Measurements from ENCODE around the gene RAVER2. TPM values are rescaled to one million over a fixed set of nuclear protein-coding genes. Genes with fewer than 3 reads are reported as not detected.

The RAVER2 gene
- polyA plus RNA-seq, 3 donors = 2.8 to 4.2 (median 3.9) TPM

- no peak overlapping the region for H3K27ac ChIP-seq (ENCODE audit: low read depth, low read length)
- 85 to 92% (median 87%) methylated on average over 5 of the region's 5 CpGs for WGBS, 3 donors
Observed at GRCh38 chr1:64839261-64839660, 94.4 kb downstream of the RAVER2 start.

GRCh38 chr1:64839732-64840405 is 95.0 kb downstream of the RAVER2 start:
- WGBS, 3 donors = 89 to 94% (median 93%) methylated on average over 15 of the region's 15 CpGs
- no peak overlapping the region for H3K27ac ChIP-seq (ENCODE audit: low read depth, low read length)

GRCh38 chr1:64841330-64842065 is 96.6 kb downstream of the RAVER2 start:
- no peak overlapping the region for H3K27ac ChIP-seq (ENCODE audit: low read depth, low read length)
- WGBS, 3 donors = 63 to 84% (median 66%) methylated on average over 6 of the region's 6 CpGs

- no peak overlapping the region for H3K27ac ChIP-seq (ENCODE audit: low read depth, low read length)
- 49 to 81% (median 53%) methylated on average over 2 of the region's 2 CpGs for WGBS, 3 donors
Observed at GRCh38 chr1:64842224-64842623, 97.3 kb downstream of the RAVER2 start.

GRCh38 chr1:64843675-64844074 is 98.8 kb downstream of the RAVER2 start:
- H3K27ac ChIP-seq (ENCODE audit: low read depth, low read length) = no peak overlapping the region
- WGBS, 3 donors = 85 to 97% (median 91%) methylated on average over 9 of the region's 9 CpGs

GRCh38 chr1:64844175-64844574 is 99.3 kb downstream of the RAVER2 start:
- H3K27ac ChIP-seq (ENCODE audit: low read depth, low read length) = no peak overlapping the region
- WGBS, 3 donors = 91 to 92% (median 91%) methylated on average over 7 of the region's 7 CpGs

- H3K27ac ChIP-seq (ENCODE audit: low read depth, low read length) = no peak overlapping the region
- 92 to 95% (median 93%) methylated on average over 7 of the region's 7 CpGs for WGBS, 3 donors
Observed at GRCh38 chr1:64844609-64845008, 99.7 kb downstream of the RAVER2 start.

- 87 to 97% (median 90%) methylated on average over 13 of the region's 13 CpGs for WGBS, 3 donors
- H3K27ac ChIP-seq (ENCODE audit: low read depth, low read length) = no peak overlapping the region
Observed at GRCh38 chr1:64845831-64846425, 101.1 kb downstream of the RAVER2 start.

- WGBS, 3 donors = 86 to 94% (median 88%) methylated on average over 10 of the region's 10 CpGs
- H3K27ac ChIP-seq (ENCODE audit: low read depth, low read length) = no peak overlapping the region
Observed at GRCh38 chr1:64846573-64847430, 101.9 kb downstream of the RAVER2 start.

- WGBS, 3 donors = 82 to 95% (median 86%) methylated on average over 4 of the region's 4 CpGs
- no peak overlapping the region for H3K27ac ChIP-seq (ENCODE audit: low read depth, low read length)
Observed at GRCh38 chr1:64847666-64848065, 102.8 kb downstream of the RAVER2 start.

GRCh38 chr1:64848136-64848535 is 103.3 kb downstream of the RAVER2 start:
- H3K27ac ChIP-seq (ENCODE audit: low read depth, low read length) = no peak overlapping the region
- whole genome bisulfite sequencing, 3 donors = 89 to 97% (median 93%) methylated on average over 3 of the region's 3 CpGs

- WGBS, 3 donors = 82 to 86% (median 86%) methylated on average over 4 of the region's 4 CpGs
Observed at GRCh38 chr1:64848803-64849202, 103.9 kb downstream of the RAVER2 start.

GRCh38 chr1:64849942-64850341 is 105.1 kb downstream of the RAVER2 start:
- WGBS, 3 donors = 92 to 98% (median 96%) methylated on average over 11 of the region's 11 CpGs

More at GRCh38 chr1:64848803-64849202, 103.9 kb downstream of the RAVER2 start:
- no peak overlapping the region for H3K27ac ChIP-seq (ENCODE audit: low read depth, low read length)

GRCh38 chr1:64850846-64851245 is 106.0 kb downstream of the RAVER2 start:
- H3K27ac ChIP-seq (ENCODE audit: low read depth, low read length) = no peak overlapping the region
- 83 to 97% (median 91%) methylated on average over 10 of the region's 10 CpGs for WGBS, 3 donors

More at GRCh38 chr1:64849942-64850341, 105.1 kb downstream of the RAVER2 start:
- no peak overlapping the region for H3K27ac ChIP-seq (ENCODE audit: low read depth, low read length)

- WGBS, 3 donors = 59 to 84% (median 69%) methylated on average over 7 of the region's 7 CpGs
- H3K27ac ChIP-seq (ENCODE audit: low read depth, low read length) = no peak overlapping the region
Observed at GRCh38 chr1:64851664-64852063, 106.8 kb downstream of the RAVER2 start.

GRCh38 chr1:64854674-64855073 is 109.8 kb downstream of the RAVER2 start:
- no peak overlapping the region for H3K27ac ChIP-seq (ENCODE audit: low read depth, low read length)
- 92 to 95% (median 95%) methylated on average over 5 of the region's 5 CpGs for WGBS, 3 donors

GRCh38 chr1:64855557-64855956 is 110.7 kb downstream of the RAVER2 start:
- 85 to 97% (median 89%) methylated on average over 8 of the region's 8 CpGs for WGBS, 3 donors
- no peak overlapping the region for H3K27ac ChIP-seq (ENCODE audit: low read depth, low read length)

- no peak overlapping the region for H3K27ac ChIP-seq (ENCODE audit: low read depth, low read length)
- 41 to 50% (median 45%) methylated on average over 10 of the region's 10 CpGs for WGBS, 3 donors
Observed at GRCh38 chr1:64856553-64856952, 111.7 kb downstream of the RAVER2 start.
